GM12878 (cell line): Measurements from ENCODE around the gene AMZ2. TPM values are rescaled to one million over a fixed set of nuclear protein-coding genes. Genes with fewer than 3 reads are reported as not detected.
"Not testable (repeated sequence)": the region's sequence is repeated elsewhere in the genome, so short reads cannot be mapped to it uniquely, and the experiment has no call there.

ENCODE experiments used
- ATAC-seq: fragments of 200-7000 bp; cut with Tn5 transposase; 3 replicates; pipeline ENCODE4 v1.9.1; 2020; ENCODE audit warnings: mild to moderate bottlenecking, moderate library complexity
- BruUV-seq: library from RNA; stranded (reverse); fragments of 400-500 nt; replicated peaks from 2 replicates; lab custom pipeline; 2021; lab: Mats Ljungman, UMichigan
- CTCF ChIA-PET: fragments of 300-600 bp; sonication (Branson Sonifier 250); formaldehyde crosslinking; extraction: SDS; loops from one replicate; lab custom pipeline; 2021; ENCODE audit warnings: inconsistent platforms; lab: Yijun Ruan, JAX
- POLR2A ChIA-PET: fragments of 350-600 bp; formaldehyde crosslinking; extraction: SDS; loops from one replicate; lab custom pipeline; 2021; ENCODE audit warnings: inconsistent platforms; lab: Charles Lee
- RAD21 ChIA-PET: fragments of 300-600 bp; sonication (Branson Sonifier 250); formaldehyde crosslinking; loops from one replicate; lab custom pipeline; 2023; ENCODE audit warnings: antibody characterized with exemption; ENCODE audit not compliant: unreplicated experiment; lab: Charles Lee
- SMC1A ChIA-PET: fragments of 300-600 bp; sonication (Branson Sonifier 250); formaldehyde crosslinking; loops from one replicate; lab custom pipeline; 2023; ENCODE audit not compliant: unreplicated experiment, uncharacterized antibody; lab: Charles Lee
- DNase-seq: peaks from one replicate; pipeline ENCODE4 v3.0.0-alpha.2; 2011; ENCODE audit warnings: low read depth, low spot score
- FAIRE-seq: peaks from 3 replicates; lab custom pipeline; 2011; peaks lifted over from hg19 to GRCh38; lab: Jason Lieb, UNC
- H2AFZ ChIP-seq: 2 replicates; pipeline ENCODE4 v1.6.0; 2011; ENCODE audit warnings: low read depth, low read length, control low read depth; ENCODE audit not compliant: control insufficient read depth
- H3K27ac ChIP-seq: 2 replicates; pipeline ENCODE4 v1.5.1; 2011; ENCODE audit warnings: control low read depth; ENCODE audit not compliant: control insufficient read depth, insufficient read depth
- H3K27me3 ChIP-seq, 2 experiments: replicated peaks in 1 of 2; 2 replicates each; pipeline versions ENCODE4 v1.6.0 to v1.6.1; 2011; ENCODE audit warnings: low read length in 1 of 2; ENCODE audit not compliant: control insufficient read depth in 2 of 2, insufficient read depth in 2 of 2
- H3K36me3 ChIP-seq, 2 experiments: 2 replicates each; pipeline ENCODE4 v1.5.1; 2011; ENCODE audit warnings: low read length in 1 of 2; ENCODE audit not compliant: control insufficient read depth in 2 of 2, insufficient read depth in 2 of 2
- H3K4me1 ChIP-seq: 2 replicates; pipeline ENCODE4 v1.6.1; 2011; ENCODE audit warnings: mild to moderate bottlenecking, low read length, moderate library complexity, mixed read lengths; ENCODE audit not compliant: control insufficient read depth, insufficient read depth
- H3K4me2 ChIP-seq: 2 replicates; pipeline ENCODE4 v1.6.0; 2011; ENCODE audit warnings: control low read depth; ENCODE audit not compliant: control insufficient read depth, insufficient read depth
- H3K4me3 ChIP-seq: fragments of 200-600 bp; sonication (generic); 2 replicates; pipeline ENCODE4 v1.5.1; 2016
- H3K79me2 ChIP-seq: 2 replicates; pipeline ENCODE4 v1.6.0; 2011; ENCODE audit warnings: low read length; ENCODE audit not compliant: control insufficient read depth, insufficient read depth
- H3K9ac ChIP-seq: 2 replicates; pipeline ENCODE4 v1.8.0; 2011; ENCODE audit warnings: low read length, control low read depth, mixed read lengths; ENCODE audit not compliant: control insufficient read depth, insufficient read depth
- H3K9me3 ChIP-seq: replicated peaks from 3 replicates; pipeline ENCODE4 v1.5.1; 2011; ENCODE audit warnings: mild to moderate bottlenecking, low read length; ENCODE audit not compliant: control insufficient read depth, insufficient read depth
- H4K20me1 ChIP-seq: 2 replicates; pipeline ENCODE4 v1.6.0; 2011; ENCODE audit not compliant: control insufficient read depth, insufficient read depth
- CTCF ChIP-seq, 3 experiments: IDR thresholded peaks in 2 of 3; conservative IDR thresholded peaks in 1 of 3; 2 replicates each; pipeline ENCODE4 v1.5.1; 2011; ENCODE audit warnings: low read depth in 3 of 3, low read length in 3 of 3, mild to moderate bottlenecking in 3 of 3, control low read depth in 2 of 3, moderate library complexity in 2 of 3, inconsistent platforms in 1 of 3, mixed read lengths in 1 of 3; ENCODE audit not compliant: control insufficient read depth in 2 of 3, insufficient read depth in 1 of 3; ENCODE audit errors: extremely low read depth in 1 of 3
- FOXM1 ChIP-seq: IDR thresholded peaks from 2 replicates; pipeline ENCODE4 v1.6.1; 2012; ENCODE audit warnings: low read depth, mild to moderate bottlenecking, inconsistent platforms, low read length, moderate library complexity
- RAD21 ChIP-seq: IDR thresholded peaks from 2 replicates; pipeline ENCODE4 v1.6.1; 2011; ENCODE audit warnings: mild to moderate bottlenecking, low read depth, low read length, moderate library complexity; ENCODE audit not compliant: insufficient read depth
- SMC3 ChIP-seq: IDR thresholded peaks from 2 replicates; pipeline ENCODE4 v1.6.1; 2011; ENCODE audit warnings: low read length, improper control_type of control experiment, borderline replicate concordance
- WGBS: methylation state at CpG from one replicate; pipeline ENCODE4 v1.1.6; 2016; ENCODE audit warnings: low lambda C conversion rate; ENCODE audit not compliant: insufficient replicate concordance, insufficient coverage; ENCODE audit errors: missing lambda C conversion rate; 5-methylcytosine and 5-hydroxymethylcytosine counted together
- in situ Hi-C: fragments of 300-500 bp; cut with MboI; formaldehyde crosslinking; loops from 9 replicates; pipeline ENCODE4 v1.14.3; 2018; ENCODE audit warnings: mixed read lengths
- intact Hi-C: fragments of 100-400 bp; cut with micrococcal nuclease; formaldehyde crosslinking; loops from one replicate; pipeline ENCODE4 v1.14.2; 2022; ENCODE audit not compliant: unreplicated experiment
- polyA plus RNA-seq, 11 experiments: library from polyadenylated mRNA; depleted of rRNA in 4 of 11; unstranded in 6 of 11; stranded (reverse) in 5 of 11; fragments of >200 nt; fragmentation: Nextera tagmentation in 4 of 11; fragmentation: Illumina TruSeq in 1 of 11; extraction: Ambion mirVana in 4 of 11; extraction: Trizol in 1 of 11; gene quantifications; 1 replicate in 1 of 11; 2 replicates in 10 of 11; pipeline versions ENCODE4 v1.2.1 to v1.2.3, GENCODE V29; 2011 to 2016; ENCODE audit warnings: inconsistent platforms in 2 of 11, missing spikeins in 2 of 11, low read depth in 1 of 11
- total RNA-seq, 4 experiments: library from RNA; depleted of rRNA in 3 of 4; stranded (reverse); fragments of >200 nt in 3 of 4; fragmentation: Illumina TruSeq in 1 of 4; extraction: Trizol in 1 of 4; gene quantifications; 2 replicates each; pipeline versions ENCODE4 v1.2.1 to v1.2.3, GENCODE V29; 2013 to 2021

AMZ2 gene
- total and polyA plus RNA-seq, 10 of the 15 experiments (the other 5 are each of a cell fraction or from before 2014, with no cell fraction given), result 79.1 to 189 (median 126) TPM

DNA sequence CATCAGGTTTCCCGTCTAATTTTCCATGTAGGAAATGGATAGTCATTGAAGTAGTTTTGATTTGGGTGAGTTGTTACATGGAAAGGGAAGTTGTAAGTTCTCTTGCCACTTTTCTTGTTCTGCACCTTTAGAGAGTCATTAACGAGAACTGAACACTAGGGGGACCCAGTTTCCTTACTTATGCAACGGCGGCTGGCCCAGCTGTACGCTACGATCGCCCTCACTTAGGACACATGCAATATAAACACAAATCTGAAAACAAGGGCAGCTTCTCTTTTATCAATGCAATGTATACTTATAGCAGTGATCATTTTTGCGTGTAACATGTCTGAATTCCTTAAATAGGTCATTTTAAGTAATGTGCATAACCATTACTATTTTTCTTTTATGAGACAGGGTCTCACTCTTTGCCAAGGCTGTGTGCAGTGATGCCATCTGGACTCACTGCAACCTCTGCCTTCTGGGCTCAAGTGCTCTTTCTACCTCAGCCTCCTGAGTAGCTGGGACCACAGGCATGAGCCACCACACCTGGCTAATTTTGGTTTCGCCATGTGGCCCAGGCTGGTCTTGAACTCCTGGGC is 15.3 kb downstream of the AMZ2 start:
- peak; percentile 69 for ATAC-seq
- H3K4me2 ChIP-seq, H3K27ac ChIP-seq, H3K4me1 ChIP-seq, BruUV-seq, H3K27me3 ChIP-seq, H4K20me1 ChIP-seq, H3K36me3 ChIP-seq, H3K79me2 ChIP-seq, H3K9me3 ChIP-seq, DNase-seq, H2AFZ ChIP-seq, H3K9ac ChIP-seq, H3K4me3 ChIP-seq: not testable (repeated sequence)
- RAD21 ChIA-PET, result interaction anchor here (1.0 to 4.9 kb wide), 10 partner anchors 14 to 205 kb away, joined by 3 to 35 read pairs (median 10); no protein-coding TSS in a partner anchor
- 12% methylated on average over 9 of the region's 9 CpGs for WGBS
- peak; percentile 99 for FAIRE-seq
- intact Hi-C loops, result loop anchor here (1.0 kb wide), 3 partner anchors 136 to 200 kb away; no protein-coding TSS in a partner anchor
- POLR2A ChIA-PET, result interaction anchor here (0.5 to 1.6 kb wide), 4 partner anchors 24 to 198 kb away, joined by 3 to 6 read pairs (median 4); partner anchors contain the start of genes ARSG, SLC16A6 and WIPI1
- in situ Hi-C loops, result loop anchor here (5.0 to 10.0 kb wide), 3 partner anchors 172 to 502 kb away; partner anchors contain the start of gene WIPI1
- CTCF ChIA-PET, result interaction anchor here (0.6 to 9.8 kb wide), 19 partner anchors 12 to 440 kb away, joined by 3 to 119 read pairs (median 4); partner anchors contain the start of gene WIPI1
- SMC1A ChIA-PET, result interaction anchor here (0.6 to 9.7 kb wide), 13 partner anchors 25 to 235 kb away, joined by 3 to 163 read pairs (median 8); partner anchors contain the start of gene WIPI1
- TF ChIP-seq SMC3 (peak; percentile 72), RAD21 (peak; percentile 57), FOXM1 (0 out of 2 replicates have a peak, but pooled peaks have one; percentile 15), CTCF (IDR thresholded peaks at IDR 0.05 in 2 of 3, conservative IDR thresholded peaks at IDR 0.05 in 1 of 3; ENCODE audit: control insufficient read depth in 2 of 3, extremely low read depth in 1 of 3, insufficient read depth in 1 of 3, low read depth in 3 of 3, low read length in 3 of 3) (peak; percentile 39 to 54 (median 45); a peak in 5 of 6 replicates)

DNA sequence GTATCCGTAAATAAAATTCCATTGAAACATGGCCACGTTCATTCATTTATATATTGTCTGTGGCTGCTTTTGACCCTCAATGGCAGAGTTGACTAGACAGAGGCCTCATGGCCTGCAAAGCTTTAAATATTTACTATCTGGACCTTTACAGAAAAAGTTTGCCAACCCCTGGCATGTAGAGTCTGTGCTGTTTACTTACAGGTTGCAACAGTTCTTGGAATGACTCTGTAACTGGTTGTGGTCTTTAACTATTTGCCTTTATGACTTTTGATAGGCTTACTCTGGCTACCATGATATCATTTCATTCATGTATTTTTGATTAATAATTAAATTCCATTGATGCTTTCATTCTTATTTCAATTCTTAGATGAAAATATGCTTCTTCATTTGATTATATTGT is 18.0 kb downstream of the AMZ2 start:
- not testable (repeated sequence) for H3K79me2 ChIP-seq, H3K27me3 ChIP-seq, DNase-seq, H3K36me3 ChIP-seq, H3K4me2 ChIP-seq, H3K4me1 ChIP-seq, ATAC-seq, H3K9me3 ChIP-seq, FAIRE-seq, H3K9ac ChIP-seq, H2AFZ ChIP-seq, H3K27ac ChIP-seq, BruUV-seq, H4K20me1 ChIP-seq, H3K4me3 ChIP-seq
- CTCF ChIA-PET, result interaction anchor here (0.7 to 9.8 kb wide), 8 partner anchors 17 to 203 kb away, joined by 4 to 119 read pairs (median 36); partner anchors contain the start of gene WIPI1
- intact Hi-C loops (loop anchor here (2.0 kb wide), 1 partner anchor 25 kb away; the partner anchor contains the start of genes ARSG and SLC16A6), in situ Hi-C loops (loop anchor here (10.0 kb wide), 2 partner anchors 169 to 499 kb away; no protein-coding TSS in a partner anchor)
- POLR2A ChIA-PET, result interaction anchor here (0.8 to 1.0 kb wide), 2 partner anchors 9 to 202 kb away, joined by 4 to 6 read pairs; no protein-coding TSS in a partner anchor
- SMC1A ChIA-PET, result interaction anchor here (0.6 to 9.7 kb wide), 12 partner anchors 20 to 232 kb away, joined by 3 to 163 read pairs (median 4); partner anchors contain the start of gene WIPI1
- WGBS, result 68% methylated on average over 2 of the region's 2 CpGs
- RAD21 ChIA-PET, result interaction anchor here (0.8 to 4.9 kb wide), 8 partner anchors 16 to 201 kb away, joined by 3 to 35 read pairs (median 8); no protein-coding TSS in a partner anchor
